ENCODE data around the gene RCN2. TPM values are rescaled to one million over a fixed set of nuclear protein-coding genes. Genes with fewer than 3 reads are reported as not detected.

The RCN2 gene
- total RNA-seq, 4 donors from 2014 or later: 27.6 to 44.1 (median 41.8) TPM

DNA sequence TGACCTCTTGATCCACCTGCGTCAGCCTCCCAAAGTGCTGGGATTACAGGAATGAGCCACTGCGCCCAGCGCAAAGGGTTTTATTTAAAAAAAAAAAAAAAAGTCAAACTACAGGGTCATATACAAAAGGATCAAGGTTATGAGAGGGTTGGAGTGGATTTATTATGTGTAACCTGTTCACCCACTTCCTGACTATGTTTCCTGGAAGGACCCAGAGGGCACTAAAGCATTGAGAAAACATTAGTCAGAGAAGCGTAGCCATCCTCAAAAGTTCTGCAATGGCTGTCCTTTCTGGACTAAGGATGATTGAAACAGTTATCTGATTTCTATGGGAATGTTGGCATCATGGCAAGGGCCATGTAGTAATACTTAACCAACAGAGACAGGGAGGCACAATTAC, 19.1 kb upstream of the RCN2 start:
- Histone ChIP-seq H3K27me3 (peaks cover 0 to 11% (median 0%) of the 10 kb centered on the region in 4 donors), H3K4me1 (peaks cover 0 to 4% (median 0%) of the 10 kb centered on the region in 3 donors), H3K36me3 (no peaks in the 10 kb centered on the region), H3K27ac (no peak overlapping the region), H3K4me3 (no peak overlapping the region), H3K9me3 (no peaks in the 10 kb centered on the region)
- DNase-seq: no peak
- intact Hi-C loops (cut with DNase I): no loop called here
- TF ChIP-seq, protein P1, sequence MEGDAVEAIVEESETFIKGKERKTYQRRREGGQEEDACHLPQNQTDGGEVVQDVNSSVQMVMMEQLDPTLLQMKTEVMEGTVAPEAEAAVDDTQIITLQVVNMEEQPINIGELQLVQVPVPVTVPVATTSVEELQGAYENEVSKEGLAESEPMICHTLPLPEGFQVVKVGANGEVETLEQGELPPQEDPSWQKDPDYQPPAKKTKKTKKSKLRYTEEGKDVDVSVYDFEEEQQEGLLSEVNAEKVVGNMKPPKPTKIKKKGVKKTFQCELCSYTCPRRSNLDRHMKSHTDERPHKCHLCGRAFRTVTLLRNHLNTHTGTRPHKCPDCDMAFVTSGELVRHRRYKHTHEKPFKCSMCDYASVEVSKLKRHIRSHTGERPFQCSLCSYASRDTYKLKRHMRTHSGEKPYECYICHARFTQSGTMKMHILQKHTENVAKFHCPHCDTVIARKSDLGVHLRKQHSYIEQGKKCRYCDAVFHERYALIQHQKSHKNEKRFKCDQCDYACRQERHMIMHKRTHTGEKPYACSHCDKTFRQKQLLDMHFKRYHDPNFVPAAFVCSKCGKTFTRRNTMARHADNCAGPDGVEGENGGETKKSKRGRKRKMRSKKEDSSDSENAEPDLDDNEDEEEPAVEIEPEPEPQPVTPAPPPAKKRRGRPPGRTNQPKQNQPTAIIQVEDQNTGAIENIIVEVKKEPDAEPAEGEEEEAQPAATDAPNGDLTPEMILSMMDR (IDR thresholded peaks at IDR 0.05): no peak
- TF ChIP-seq POLR2A (IDR thresholded peaks at IDR 0.05): no peak
- 49 to 76% methylated on average over 3 of the region's 4 CpGs for WGBS, 2 donors

DNA sequence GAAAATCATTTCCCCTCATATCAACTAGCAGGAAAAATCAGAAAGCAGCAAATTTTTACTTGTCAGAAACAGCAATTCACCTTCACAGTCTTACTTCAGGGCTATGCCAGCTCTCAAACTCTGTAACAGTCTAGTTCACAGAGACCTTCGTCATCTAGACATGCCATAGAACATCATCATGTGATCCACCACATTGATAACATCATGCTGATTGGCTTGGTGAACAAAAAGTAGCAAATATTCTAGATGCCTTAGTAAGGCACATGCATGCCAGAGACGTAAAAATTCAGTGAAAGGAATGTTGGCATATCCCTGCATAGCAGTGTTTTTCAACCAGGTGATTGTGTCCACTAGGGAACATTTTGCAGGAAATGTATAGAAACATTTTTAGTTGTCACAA, 17.8 kb upstream of the RCN2 start:
- Histone ChIP-seq H3K27me3 (peaks cover 0 to 24% (median 0%) of the 10 kb centered on the region in 4 donors), H3K27ac (no peak overlapping the region), H3K36me3 (no peaks in the 10 kb centered on the region), H3K4me1 (peaks cover 0 to 4% (median 0%) of the 10 kb centered on the region in 3 donors), H3K4me3 (no peak overlapping the region), H3K9me3 (no peaks in the 10 kb centered on the region)
- WGBS, 2 donors: 62 to 77% methylated on average over 2 of the region's 2 CpGs
- no peak for DNase-seq
- TF ChIP-seq, protein P1 (IDR thresholded peaks at IDR 0.05): no peak
- no peak for TF ChIP-seq POLR2A (IDR thresholded peaks at IDR 0.05)
- intact Hi-C loops (cut with DNase I): no loop called here

DNA sequence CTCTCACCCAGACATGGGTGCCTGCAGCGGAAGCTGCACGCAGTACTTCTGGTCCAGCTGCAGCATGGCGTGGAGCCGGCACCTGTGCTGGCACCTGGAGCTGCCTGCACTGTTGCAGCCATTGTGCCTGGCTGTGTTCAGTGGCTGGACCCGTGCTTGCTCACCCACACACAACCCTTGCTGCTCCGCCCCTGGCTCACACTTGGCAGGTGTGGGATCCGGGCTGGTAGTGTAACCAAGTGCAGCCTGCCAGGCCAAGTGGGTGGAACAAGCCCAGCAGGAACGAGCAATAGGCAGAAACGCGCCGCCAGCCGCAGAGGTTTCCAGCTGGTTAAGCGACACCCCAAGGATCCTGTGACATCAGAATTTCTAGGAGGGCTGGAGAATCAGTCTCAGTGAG, 15.2 kb upstream of the RCN2 start:
- Histone ChIP-seq H3K4me1 (peaks cover 0 to 4% (median 0%) of the 10 kb centered on the region in 3 donors), H3K36me3 (no peaks in the 10 kb centered on the region), H3K27me3 (peaks cover 0 to 29% (median 0%) of the 10 kb centered on the region in 4 donors), H3K4me3 (no peak overlapping the region), H3K27ac (no peak overlapping the region), H3K9me3 (no peaks in the 10 kb centered on the region)
- 67 to 81% methylated on average over 1 to 4 of the region's 13 CpGs for WGBS, 2 donors
- no peak for DNase-seq
- intact Hi-C loops (cut with DNase I): no loop called here
- TF ChIP-seq, protein P1 (IDR thresholded peaks at IDR 0.05): no peak
- no peak for TF ChIP-seq POLR2A (IDR thresholded peaks at IDR 0.05)

DNA sequence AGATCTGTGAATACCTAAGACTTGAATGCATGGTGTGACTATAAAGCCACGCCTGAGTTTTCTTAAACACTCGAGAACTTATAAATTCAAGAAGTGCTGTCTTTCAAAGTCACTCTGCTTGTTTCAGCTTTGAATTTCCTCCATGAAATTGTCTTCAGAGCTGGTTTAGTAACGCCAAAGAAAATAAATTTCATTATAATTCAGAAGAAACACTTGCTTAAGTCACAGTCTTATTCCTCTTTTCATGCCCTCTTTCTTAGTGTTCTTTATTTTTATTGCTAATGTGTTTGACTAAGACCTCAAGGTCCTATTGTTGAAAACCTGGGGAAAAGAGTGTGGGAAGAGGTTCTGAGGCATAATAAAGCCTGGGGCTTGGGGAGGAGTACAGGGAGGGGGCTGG, 3.3 kb upstream of the RCN2 start:
- H3K27ac ChIP-seq: no peak overlapping the region
- peaks cover 2 to 21% (median 6%) of the 10 kb centered on the region in 3 donors for H3K4me1 ChIP-seq
- DNase-seq: no peak
- H3K4me3 ChIP-seq: no peak overlapping the region
- intact Hi-C loops (cut with DNase I): no loop called here
- WGBS, 2 donors: 72 to 85% methylated on average over 3 of the region's 3 CpGs
- peaks cover 0 to 5% (median 0%) of the 10 kb centered on the region in 3 donors for H3K36me3 ChIP-seq
- no peaks in the 10 kb centered on the region for H3K9me3 ChIP-seq
- TF ChIP-seq, protein P1 (IDR thresholded peaks at IDR 0.05): no peak
- TF ChIP-seq POLR2A (IDR thresholded peaks at IDR 0.05): no peak
- H3K27me3 ChIP-seq: peaks cover 0 to 6% (median 0%) of the 10 kb centered on the region in 4 donors

DNA sequence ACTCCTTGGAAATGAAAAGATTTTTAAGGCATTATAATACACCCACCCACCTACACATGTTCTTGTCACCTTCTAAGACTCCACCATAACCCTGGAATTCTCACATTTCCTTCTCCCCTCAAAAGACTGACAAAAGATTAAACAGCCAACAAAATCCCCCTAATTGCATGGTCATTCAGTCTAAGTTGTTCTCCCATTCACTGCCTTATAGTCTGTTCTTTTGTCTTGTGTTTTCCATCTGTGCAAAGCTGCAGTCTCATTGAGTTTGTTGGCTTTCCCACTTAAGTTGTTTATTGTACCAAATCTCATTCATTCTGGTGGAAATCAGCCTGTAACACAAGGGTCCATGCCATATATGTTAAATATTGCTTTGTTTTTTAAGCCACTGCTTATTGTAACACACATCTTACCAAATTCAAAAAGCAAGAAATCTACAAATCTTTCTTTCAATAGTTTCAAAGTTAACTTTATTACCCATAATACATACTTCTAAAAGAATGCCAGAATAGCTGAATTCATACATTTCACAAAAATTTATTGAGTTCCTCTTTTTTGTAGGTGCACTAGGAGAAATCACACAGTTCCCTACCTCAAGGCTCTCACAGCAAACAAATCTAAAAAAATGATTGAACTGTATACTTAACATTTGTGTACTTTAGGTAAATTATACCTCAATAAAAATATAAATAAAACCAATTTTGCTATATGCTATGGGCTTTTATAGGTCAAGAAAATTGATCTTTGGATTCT, 2.4 kb upstream of the RCN2 start:
- H3K27ac ChIP-seq: no peak overlapping the region
- intact Hi-C loops (cut with DNase I): no loop called here
- peaks cover 2 to 27% (median 6%) of the 10 kb centered on the region in 3 donors for H3K4me1 ChIP-seq
- peaks cover 0 to 15% (median 0%) of the 10 kb centered on the region in 3 donors for H3K36me3 ChIP-seq
- H3K9me3 ChIP-seq: no peaks in the 10 kb centered on the region
- no peak for DNase-seq
- TF ChIP-seq, protein P1 (IDR thresholded peaks at IDR 0.05): no peak
- TF ChIP-seq POLR2A (IDR thresholded peaks at IDR 0.05): no peak
- no peaks in the 10 kb centered on the region for H3K27me3 ChIP-seq
- no peak overlapping the region for H3K4me3 ChIP-seq

Data from esophagus squamous epithelium (tissue), 5 donors.